ENCODE data around the gene SUPT3H.

DNA sequence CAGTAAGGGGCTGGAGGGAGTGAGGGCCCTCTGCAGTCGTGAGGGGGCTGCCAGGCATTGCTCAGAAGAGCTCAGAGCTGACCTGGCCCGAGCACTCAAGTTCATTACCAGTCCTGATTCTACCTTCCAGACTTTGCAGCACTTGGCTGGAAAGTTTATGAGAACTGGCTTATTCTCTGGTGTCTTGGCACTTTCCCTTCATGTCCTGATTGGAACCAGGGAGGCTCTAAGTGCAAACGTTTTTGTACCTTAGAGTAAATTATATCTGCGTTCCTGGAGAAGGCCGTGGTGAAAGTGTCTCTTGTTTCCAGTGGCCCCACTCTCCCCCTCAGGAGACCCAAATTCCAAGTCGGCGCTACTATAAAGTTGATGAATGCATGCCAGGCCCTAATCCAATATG, 587.9 kb downstream of the SUPT3H start:
- TF ChIP-seq RNF2 (IDR thresholded peaks at IDR 0.05; ENCODE audit: borderline replicate concordance, low read depth, low read length, missing control alignments, poor library complexity, severe bottlenecking) (no peak), POLR2AphosphoS5 (IDR thresholded peaks at IDR 0.05; ENCODE audit: low read depth, low read length) (no peak), JUN (IDR thresholded peaks at IDR 0.05; ENCODE audit: low read depth, low read length) (no peak), POLR2A (IDR thresholded peaks at IDR 0.05; ENCODE audit: control extremely low read depth in 1 of 2, low read depth in 2 of 2, low read length in 2 of 2) (no peak)
